ENCODE results near the gene AGBL1.

AGBL1 gene

GRCh38 chr15:86079508-86080266, at the start of gene AGBL1:
Gene AGBL1, plus strand, starts transcription at chr15:86079871.
- DNase-seq, result no peak

- no peak for DNase-seq
These were observed 44.8 kb upstream of the AGBL1 start for GRCh38 chr15:86034904-86035303.

DNA sequence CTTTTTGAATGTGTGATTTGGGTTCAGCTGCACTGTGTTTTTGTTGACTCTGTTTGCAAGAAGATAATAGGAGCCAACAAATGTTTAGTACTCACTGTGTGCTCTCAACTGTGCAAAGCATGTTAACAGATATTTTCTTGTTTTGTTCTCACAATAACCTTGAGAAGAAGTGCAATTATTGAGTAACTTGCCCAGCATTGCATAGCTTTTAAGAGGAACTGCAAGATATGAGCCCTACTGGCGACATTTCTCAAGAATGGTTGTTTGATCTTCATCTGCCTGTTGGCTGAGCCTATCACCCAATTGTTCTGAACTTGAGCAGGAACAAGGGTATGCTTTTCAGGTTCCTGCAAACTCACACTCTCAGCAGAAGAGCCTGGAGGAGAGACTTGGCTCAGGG, 43.4 kb upstream of the AGBL1 start:
- no peak for DNase-seq

GRCh38 chr15:86038491-86038890, 41.2 kb upstream of the AGBL1 start:
- DNase-seq, result no peak

DNA sequence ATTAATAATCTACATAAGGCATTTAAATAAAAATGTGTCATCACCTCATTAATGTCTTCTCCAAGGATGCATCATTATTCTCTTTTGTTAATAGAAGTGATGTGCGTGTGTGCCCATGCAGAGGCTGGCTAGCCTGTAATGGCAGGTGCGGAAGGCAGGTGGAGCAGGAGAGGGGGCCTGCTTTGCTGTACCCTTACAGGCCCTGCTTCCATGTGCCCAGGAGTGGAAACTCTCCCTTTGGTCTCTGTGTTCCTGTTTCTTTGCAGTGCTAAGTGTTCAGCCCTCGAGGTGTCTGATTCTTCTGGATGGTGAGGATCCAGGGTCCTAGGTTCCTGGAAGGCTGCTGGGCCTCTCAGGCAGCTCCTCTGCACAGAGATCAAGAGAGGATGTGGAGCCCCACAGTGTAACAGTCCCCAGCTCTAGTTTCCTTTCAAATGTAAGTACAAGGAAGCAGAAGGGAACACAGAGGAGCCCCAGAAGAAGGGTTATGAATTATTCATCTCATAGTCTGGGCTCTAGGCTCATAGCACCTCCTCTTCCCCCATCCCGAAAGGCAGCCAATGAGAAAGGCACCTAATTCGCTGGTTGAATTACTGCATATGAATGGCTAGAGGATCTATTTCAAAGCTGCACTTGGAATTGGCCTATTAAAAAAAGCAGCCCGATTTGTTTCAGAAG, 39.2 kb upstream of the AGBL1 start:
- no peak for DNase-seq

DNA sequence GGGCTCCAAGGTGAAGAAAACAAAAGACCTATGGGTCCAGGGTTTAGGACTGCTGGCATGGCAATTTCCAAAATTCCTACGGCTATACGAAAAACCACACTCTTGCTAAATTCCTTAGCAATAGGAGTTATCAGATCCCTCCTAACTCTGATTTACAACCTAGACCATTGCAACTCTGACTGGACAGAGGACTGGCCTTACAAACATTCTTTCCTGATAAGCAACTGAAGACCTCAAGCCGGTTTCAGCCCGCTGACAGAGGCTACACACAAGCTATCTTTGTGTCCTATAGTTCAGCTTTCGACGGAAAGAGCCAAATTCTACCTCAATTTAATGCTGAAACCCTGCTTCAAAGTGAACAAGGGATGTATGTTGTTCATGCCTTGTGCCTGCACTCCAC, 38.3 kb upstream of the AGBL1 start:
- DNase-seq, result no peak

- DNase-seq, result no peak
These were observed 37.4 kb upstream of the AGBL1 start for GRCh38 chr15:86042226-86042625.

DNA sequence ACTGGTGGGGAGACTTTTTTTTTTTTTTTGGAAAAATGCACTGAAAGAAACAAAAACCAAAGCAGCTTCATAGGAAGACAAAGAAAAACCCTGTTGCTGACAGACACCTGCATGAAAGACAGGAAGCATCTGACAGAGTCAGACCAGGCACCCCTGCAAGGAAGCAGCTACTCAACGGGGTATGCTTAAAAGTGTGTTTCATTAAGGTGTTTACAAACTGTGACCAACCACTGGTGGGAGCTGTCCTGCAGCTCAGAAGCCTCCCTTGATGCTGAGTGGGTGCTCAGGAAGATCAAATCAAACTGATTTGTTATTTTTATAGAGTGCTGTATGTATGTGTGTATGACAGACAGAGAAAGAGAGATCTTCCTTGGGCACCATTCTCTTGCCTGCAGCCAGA, 34.7 kb upstream of the AGBL1 start:
- DNase-seq, result no peak

- DNase-seq, result no peak
These were observed 25.3 kb upstream of the AGBL1 start for GRCh38 chr15:86054338-86054737.

- DNase-seq, result no peak
These were observed 24.0 kb upstream of the AGBL1 start for GRCh38 chr15:86055688-86056087.

GRCh38 chr15:86059851-86060250, 19.8 kb upstream of the AGBL1 start:
- DNase-seq, result no peak

DNA sequence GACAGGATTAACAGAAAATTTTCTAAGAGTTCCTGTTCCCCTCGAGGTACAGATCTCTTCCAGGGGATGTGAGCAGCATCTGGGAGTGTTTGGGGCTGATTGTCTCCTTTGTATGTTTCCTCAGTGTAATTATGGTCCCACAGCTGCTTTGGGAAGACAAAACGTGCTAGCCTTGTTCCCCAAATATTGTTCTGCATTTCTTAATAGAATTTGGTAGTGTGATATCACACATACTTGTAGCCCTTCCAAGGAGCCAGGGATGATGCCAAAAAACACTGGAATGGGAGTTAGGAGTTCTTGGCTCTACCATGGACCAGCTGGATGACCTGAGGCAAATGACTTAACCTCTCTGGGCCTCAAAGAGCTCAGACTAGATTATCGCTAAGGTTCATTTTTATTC, 19.0 kb upstream of the AGBL1 start:
- no peak for DNase-seq

GRCh38 chr15:86061581-86061980, 18.1 kb upstream of the AGBL1 start:
- no peak for DNase-seq

GRCh38 chr15:86062646-86063243, 16.9 kb upstream of the AGBL1 start:
- no peak for DNase-seq

DNA sequence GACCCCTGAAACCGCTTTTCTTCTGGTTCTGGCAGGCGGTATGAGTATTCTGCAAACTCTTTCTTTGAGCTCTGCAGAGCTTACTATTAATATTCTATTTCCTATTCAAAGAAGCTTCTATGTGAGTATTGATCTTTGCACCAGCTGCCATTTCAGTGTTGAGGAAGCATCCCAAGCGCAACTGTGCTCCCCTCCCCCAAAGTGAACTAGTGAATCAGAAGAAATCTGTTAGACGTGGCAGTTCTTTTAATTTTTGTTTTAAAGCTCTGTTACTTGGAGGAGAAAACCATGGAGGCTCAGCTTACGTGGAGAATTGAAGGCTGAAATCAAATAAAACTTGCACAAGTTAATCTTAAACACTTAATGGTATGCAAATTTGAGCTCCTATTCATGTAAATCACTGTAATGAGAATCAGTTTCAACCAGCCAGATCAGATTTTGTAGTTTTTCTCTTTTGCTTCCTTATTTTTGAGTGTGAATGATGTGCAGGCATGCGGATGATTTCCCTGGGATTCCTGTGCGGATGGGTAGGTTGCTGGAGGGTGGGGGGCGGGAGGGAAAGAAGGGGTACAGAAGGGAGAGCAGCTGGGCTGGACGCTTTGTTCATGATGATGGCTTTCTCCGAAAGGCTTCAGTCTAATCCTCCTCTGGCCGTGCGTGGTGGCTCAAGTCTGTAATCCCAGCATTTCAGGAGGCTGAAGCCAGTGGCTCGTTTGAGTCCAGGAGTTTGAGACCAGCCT, 16.1 kb upstream of the AGBL1 start:
- DNase-seq, result no peak

GRCh38 chr15:86064326-86064725, 15.3 kb upstream of the AGBL1 start:
- no peak for DNase-seq

DNA sequence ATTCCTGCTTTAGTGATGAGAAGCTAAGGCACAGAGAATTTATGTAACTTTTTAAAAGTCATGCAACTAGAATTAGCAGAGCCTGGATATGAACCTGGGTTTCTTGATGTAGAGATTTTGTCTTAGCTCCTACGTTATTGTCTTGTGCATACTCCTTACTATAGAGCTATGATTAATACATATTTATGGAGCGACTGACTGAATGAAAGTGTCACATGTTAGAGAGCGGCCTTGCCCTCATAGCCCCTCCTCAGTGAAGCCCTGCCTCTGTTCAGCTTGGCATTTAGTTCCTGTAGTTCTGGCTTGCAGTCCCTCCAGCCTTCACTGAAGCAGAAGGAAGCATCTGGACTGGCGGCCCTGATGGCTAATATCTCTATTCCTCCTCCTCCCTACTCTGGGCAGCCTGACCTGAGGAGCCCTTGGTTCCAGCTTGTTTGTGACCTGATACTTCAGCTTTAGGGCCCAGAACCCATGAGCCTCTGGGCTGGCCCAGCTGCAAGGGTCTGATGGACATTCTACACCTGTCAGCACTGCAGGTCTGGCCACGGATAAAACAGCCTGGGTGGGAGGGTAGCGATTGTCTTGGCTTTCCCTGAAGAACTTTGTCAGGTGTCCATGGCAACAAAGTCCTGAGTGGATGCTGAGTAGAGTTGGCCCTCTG, 13.4 kb upstream of the AGBL1 start:
- DNase-seq, result no peak

- DNase-seq, result no peak
These were observed 6.4 kb upstream of the AGBL1 start for GRCh38 chr15:86073281-86073680.

- DNase-seq, result no peak
These were observed 3.2 kb upstream of the AGBL1 start for GRCh38 chr15:86076468-86076867.

DNA sequence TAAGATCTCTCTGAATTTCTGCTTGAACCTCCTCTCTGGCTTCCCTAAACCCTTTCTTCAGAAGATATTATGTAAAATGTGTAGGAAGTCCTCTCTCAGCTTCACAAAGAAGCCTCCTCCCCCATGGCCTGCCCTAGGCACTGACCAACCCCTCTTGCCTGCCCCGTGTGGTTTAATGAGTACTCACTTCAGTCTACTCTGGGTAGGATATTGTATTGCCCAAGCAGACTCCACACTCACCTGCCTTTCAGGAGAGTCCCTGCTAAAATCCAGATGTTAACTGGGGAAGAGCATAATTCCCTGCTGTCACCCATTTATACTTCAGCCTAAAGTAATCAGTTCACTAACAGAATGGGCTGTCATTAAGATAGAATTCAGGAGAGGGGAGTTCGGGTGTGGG, 2.6 kb upstream of the AGBL1 start:
- no peak for DNase-seq

GRCh38 chr15:86080302-86080701, 631 bp downstream of the AGBL1 start:
- no peak for DNase-seq

DNA sequence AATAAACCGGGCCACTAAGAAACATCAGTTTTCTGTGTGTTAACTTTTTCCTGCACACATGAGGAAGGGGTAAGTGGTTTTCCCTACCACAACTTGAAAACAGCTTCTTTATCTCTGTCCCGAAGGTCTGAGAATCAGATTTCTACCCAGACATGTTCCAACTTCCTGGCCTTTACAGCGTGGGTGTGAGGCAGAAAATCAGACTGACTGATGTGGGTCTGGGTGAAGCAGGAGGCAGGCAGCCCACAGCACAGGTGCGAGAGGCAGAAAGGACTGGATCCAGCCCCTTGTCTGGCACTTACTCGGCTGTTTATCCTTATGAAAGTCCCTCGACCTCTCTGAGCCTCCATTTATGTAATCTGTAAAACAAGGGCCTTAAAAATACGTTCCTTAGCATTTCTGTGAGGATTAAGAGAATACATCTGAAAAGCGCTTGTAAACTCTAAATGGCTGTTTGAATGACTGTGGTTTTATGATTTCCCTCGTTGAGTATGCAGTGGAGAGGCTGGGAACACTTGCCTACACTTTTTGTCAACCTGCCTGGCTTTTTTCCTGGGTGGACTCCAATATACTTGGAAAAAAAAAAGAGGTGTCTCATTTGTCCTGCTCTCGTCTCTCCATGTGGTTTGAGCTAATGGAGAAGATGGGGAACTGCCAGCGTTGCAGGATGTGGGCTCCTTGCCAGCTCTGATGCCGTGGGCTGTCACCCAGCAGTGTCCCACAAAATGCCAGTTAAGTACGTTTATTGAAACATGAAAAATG, 3.1 kb downstream of the AGBL1 start:
- DNase-seq, result no peak

Data from CD4-positive, alpha-beta T cell treated with Interleukin-21 for 1 hour (primary cell).